Ascending aorta (tissue), 2 donors: ENCODE results near the gene THADA. TPM values are rescaled to one million over a fixed set of nuclear protein-coding genes. Genes with fewer than 3 reads are reported as not detected.
A peak's percentile ranks its signal among the peaks of the same experiment; 100 is the strongest.

ENCODE experiments used
- DNase-seq, 2 donors: peaks; one replicate each; pipeline ENCODE4 v3.0.0-alpha.2; 2019; ENCODE audit warnings: low spot score in 2 of 2
- H3K27ac ChIP-seq, 2 donors: fragments of 200-600 bp; sonication (generic); one replicate each; pipeline ENCODE4 v1.5.1; 2016 to 2017; ENCODE audit warnings: mild to moderate bottlenecking in 1 of 2
- H3K27me3 ChIP-seq: fragments of 200-600 bp; sonication (generic); one replicate; pipeline ENCODE4 v1.5.1; 2017
- H3K36me3 ChIP-seq, 2 donors: fragments of 200-600 bp; sonication (generic); one replicate each; pipeline ENCODE4 v1.5.1; 2016
- H3K4me1 ChIP-seq, 2 donors: fragments of 200-600 bp; sonication (generic); one replicate each; pipeline ENCODE4 v1.5.1; 2016 to 2017; ENCODE audit warnings: mild to moderate bottlenecking in 1 of 2
- H3K4me3 ChIP-seq, 2 donors: fragments of 200-600 bp; sonication (generic); one replicate each; pipeline ENCODE4 v1.5.1; 2016 to 2017; ENCODE audit warnings: mild to moderate bottlenecking in 1 of 2
- H3K9me3 ChIP-seq, 2 donors: fragments of 200-600 bp; sonication (generic); one replicate each; pipeline ENCODE4 v1.5.1; 2016
- intact Hi-C: fragments of 100-400 bp; cut with DNase I; formaldehyde crosslinking; loops from one replicate; pipeline ENCODE4 v1.15.1; 2023
- total RNA-seq: library from RNA; depleted of rRNA; stranded (reverse); fragments of >200 nt; gene quantifications from one replicate; pipeline ENCODE4 v1.1.0, GENCODE V29; 2016
- TF ChIP-seq, protein P1 (sequence below), 3 experiments: fragments of 200-600 bp in 2 of 3; fragments of 450-650 bp in 1 of 3; sonication (generic) in 2 of 3; IDR thresholded peaks; one replicate each; pipeline ENCODE4 v1.5.1; 2016 to 2019; ENCODE audit warnings: antibody characterized with exemption in 3 of 3, mild to moderate bottlenecking in 1 of 3, moderate library complexity in 1 of 3

Gene THADA
- total RNA-seq, 1 donor from 2014 or later = 27.4 TPM

DNA sequence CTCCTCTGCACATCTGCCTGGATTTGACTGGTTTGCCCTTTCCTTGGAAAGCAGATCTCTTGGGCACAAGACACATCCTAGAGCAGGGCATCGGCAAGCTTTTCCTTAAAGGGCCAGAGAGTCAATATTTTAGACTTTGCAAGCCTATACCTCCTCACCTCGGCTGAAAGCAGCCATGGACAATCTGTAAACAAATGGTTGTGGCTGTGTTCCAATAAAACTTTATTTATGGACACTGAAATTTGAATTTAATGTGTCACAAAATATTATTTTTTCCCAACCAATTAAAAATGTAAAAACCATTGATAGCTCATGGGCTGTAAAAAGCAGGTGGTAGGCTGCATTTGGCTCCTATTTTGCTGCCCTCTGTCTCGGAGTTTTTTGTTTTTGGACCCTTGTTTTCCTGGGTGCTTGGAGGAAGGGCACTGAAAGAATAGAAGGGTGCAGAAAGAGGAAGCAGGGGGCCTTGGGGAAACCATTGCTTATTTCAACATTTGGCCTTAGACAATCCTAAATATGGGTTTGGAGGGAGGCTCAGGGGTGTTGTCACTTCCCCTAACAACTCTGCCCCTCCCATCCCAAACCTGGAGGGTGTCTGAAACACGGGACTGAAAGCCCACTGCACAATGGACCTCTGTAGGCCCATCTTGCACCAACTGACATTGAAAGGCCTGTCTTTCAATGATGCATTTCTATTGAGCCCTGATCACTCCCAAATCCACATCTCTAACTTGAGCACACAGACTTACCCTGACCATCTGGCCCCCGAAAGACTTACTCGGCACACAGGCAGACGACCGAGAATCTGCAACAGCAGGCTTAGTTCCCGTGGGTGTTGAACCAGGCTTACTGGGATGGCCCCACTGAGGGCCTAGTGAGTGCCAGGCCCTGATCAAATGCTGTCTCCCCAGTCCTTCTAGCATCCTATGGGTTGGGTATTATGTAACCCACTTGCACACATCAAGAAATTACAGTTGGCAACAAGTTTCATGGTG lies 362.3 kb downstream of the THADA start:
- no peak overlapping the region for H3K27ac ChIP-seq
- no peak for DNase-seq
- H3K4me3 ChIP-seq = no peak overlapping the region

DNA sequence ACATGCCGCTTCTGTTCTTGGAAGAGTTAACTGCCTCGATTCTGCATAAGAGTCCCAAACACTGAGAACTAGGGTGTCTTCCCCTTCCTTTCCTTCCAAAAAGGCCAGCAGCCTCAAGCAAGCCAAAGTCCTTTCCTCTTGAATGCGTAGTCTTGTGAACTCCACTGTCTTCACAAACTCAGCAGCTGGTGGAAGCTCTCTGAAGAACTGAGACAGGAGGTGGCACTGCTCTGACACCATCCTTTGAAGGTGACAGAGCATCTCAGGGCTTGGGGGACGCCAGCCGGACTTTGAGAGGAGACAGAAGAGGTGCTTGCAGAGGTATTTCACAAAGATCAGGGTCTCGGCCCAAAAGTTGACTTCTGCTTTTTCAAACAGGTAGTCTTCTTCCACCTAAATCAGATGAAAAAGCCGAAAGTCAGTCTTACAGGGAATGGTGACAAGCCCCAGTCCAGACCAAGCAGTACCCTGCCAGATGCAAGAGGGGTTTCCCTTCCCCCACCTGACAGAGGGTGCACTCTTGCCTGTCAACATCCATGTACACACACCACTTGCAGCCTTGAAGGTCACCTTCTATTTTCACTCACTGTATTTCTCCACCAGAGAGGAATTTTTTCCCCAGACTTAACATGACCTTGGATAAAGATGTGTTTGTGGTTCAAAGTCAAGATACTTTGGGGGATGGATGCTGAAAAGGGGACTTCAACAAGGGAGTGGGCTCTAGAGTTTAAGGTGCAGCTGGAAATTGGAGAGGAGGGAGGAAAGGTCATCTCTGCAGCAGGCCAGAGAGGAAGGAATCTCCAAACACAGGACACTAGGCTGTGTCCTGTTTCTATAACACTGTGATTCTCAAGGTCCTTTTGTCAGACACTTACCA lies 364.6 kb downstream of the THADA start:
- intact Hi-C loops = no loop called here
- peaks cover 6 to 17% of the 10 kb centered on the region in 2 donors for H3K4me1 ChIP-seq
- TF ChIP-seq, protein P1, sequence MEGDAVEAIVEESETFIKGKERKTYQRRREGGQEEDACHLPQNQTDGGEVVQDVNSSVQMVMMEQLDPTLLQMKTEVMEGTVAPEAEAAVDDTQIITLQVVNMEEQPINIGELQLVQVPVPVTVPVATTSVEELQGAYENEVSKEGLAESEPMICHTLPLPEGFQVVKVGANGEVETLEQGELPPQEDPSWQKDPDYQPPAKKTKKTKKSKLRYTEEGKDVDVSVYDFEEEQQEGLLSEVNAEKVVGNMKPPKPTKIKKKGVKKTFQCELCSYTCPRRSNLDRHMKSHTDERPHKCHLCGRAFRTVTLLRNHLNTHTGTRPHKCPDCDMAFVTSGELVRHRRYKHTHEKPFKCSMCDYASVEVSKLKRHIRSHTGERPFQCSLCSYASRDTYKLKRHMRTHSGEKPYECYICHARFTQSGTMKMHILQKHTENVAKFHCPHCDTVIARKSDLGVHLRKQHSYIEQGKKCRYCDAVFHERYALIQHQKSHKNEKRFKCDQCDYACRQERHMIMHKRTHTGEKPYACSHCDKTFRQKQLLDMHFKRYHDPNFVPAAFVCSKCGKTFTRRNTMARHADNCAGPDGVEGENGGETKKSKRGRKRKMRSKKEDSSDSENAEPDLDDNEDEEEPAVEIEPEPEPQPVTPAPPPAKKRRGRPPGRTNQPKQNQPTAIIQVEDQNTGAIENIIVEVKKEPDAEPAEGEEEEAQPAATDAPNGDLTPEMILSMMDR (IDR thresholded peaks at IDR 0.05) = no peak

More for the DNA sequence above, 362.3 kb downstream of the THADA start:
- Histone ChIP-seq H3K27me3 (no peaks in the 10 kb centered on the region), H3K9me3 (no peaks in the 10 kb centered on the region), H3K36me3 (peaks cover 0 to 10% of the 10 kb centered on the region in 2 donors), H3K4me1 (peaks cover 6 to 9% of the 10 kb centered on the region in 2 donors)
- intact Hi-C loops = no loop called here
- TF ChIP-seq, protein P1 (IDR thresholded peaks at IDR 0.05) = no peak

DNA sequence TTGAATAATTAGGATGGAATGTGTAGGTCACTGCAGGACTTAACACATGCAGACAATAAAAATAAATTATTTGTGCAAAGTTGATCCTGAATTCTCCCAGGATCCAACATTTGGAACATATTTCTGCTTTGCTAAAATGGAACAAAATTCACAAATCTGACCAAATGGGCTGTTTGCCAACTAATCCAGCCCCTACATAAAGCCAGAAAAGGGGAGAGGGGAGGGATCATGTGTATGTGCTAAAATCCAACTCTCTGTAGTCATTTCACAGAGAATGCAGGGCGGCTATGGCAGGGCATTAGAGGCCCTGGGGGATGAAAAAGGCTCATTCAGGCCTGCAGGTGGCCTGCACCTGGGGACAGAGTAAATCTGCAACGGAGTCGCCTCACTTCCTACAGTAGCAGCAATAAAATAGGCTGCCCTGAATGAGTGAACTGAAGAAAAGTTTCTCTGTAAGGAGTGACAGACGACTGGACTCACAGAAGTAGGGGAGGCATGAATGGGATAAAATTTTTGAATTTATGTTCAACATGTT lies 365.4 kb downstream of the THADA start:
- intact Hi-C loops = no loop called here
- DNase-seq = no peak
- H3K27ac ChIP-seq = no peak overlapping the region

More for the DNA sequence above, 364.6 kb downstream of the THADA start:
- Histone ChIP-seq H3K27me3 (no peaks in the 10 kb centered on the region), H3K9me3 (no peaks in the 10 kb centered on the region), H3K4me3 (no peak overlapping the region), H3K36me3 (peaks cover 0 to 10% of the 10 kb centered on the region in 2 donors), H3K27ac (no peak overlapping the region)
- DNase-seq = no peak

DNA sequence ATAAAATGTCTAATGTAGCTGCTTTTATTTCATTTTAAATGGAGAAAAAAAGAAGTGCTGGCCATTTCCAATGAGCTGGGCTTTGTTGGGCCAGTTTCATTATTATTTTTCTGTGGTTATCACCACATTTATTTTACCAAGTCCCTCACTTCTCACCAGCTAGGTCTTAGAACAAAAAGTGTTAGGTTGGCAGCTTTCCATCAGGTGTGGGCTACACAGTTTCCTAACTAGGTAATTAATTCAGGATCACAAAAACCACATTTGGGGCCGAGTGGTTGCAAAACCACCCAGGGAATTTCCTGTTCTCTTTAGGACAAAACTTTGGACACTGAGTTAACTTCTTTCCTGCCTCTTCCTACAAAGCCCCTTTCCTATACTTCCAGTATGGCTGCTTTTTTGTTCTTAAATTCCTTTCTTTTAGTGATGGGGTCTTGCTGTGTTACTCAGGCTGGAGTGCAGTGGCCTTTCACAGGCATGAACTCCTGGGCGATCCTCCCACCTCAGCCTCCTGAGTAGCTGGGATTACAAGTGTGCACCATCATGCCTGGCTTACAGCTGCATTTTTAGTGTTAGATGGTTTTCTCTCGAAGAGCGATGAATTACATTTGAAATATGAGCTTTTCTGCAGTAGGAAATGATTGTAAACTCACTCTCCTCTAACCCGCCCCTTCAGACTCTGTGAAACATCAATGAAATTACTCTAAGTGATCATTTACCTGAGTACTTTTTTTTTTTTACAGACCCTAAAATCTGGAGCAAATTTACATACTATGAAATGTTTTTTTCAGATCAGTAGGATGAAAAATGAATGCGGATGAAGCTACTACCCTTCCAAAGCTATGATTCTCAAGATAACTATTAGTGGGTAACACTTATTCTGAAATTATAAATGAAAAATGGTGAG lies 366.8 kb downstream of the THADA start:
- TF ChIP-seq, protein P1 (IDR thresholded peaks at IDR 0.05) = no peak
- H3K4me1 ChIP-seq = peaks cover 6 to 17% of the 10 kb centered on the region in 2 donors
- H3K36me3 ChIP-seq = peaks cover 16 to 26% of the 10 kb centered on the region in 2 donors
- H3K9me3 ChIP-seq = no peaks in the 10 kb centered on the region
- no peaks in the 10 kb centered on the region for H3K27me3 ChIP-seq
- no peak for DNase-seq
- H3K4me3 ChIP-seq = no peak overlapping the region
- H3K27ac ChIP-seq = peak overlapping the region; percentile 98
- intact Hi-C loops = loop anchor here (1.0 to 5.0 kb wide), 7 partner anchors 73 to 370 kb away; no protein-coding TSS in a partner anchor

More for the DNA sequence above, 365.4 kb downstream of the THADA start:
- H3K4me1 ChIP-seq = peaks cover 6 to 17% of the 10 kb centered on the region in 2 donors
- H3K9me3 ChIP-seq = no peaks in the 10 kb centered on the region
- H3K27me3 ChIP-seq = no peaks in the 10 kb centered on the region
- TF ChIP-seq, protein P1 (IDR thresholded peaks at IDR 0.05) = no peak
- no peak overlapping the region for H3K4me3 ChIP-seq
- H3K36me3 ChIP-seq = peaks cover 2 to 12% of the 10 kb centered on the region in 2 donors
